Measurements from ENCODE around the gene CYP39A1. TPM values are rescaled to one million over a fixed set of nuclear protein-coding genes. Genes with fewer than 3 reads are reported as not detected.

Gene CYP39A1
- total RNA-seq, 1 experiment from 2014 or later, result 0.54 TPM

- Histone ChIP-seq H3K36me3 (ENCODE audit: control insufficient read depth in 1 of 2, insufficient read depth in 2 of 2, low read length in 2 of 2) (no peaks in the 10 kb centered on the region), H3K4me1 (ENCODE audit: control insufficient read depth in 1 of 2, insufficient read depth in 2 of 2, low read length in 2 of 2) (no peaks in the 10 kb centered on the region), H2AFZ (ENCODE audit: low read depth, low read length, poor library complexity, severe bottlenecking) (no peak overlapping the region), H3K9me3 (ENCODE audit: control insufficient read depth in 1 of 2, insufficient read depth in 1 of 2, low read depth in 1 of 2, low read length in 2 of 2) (no peaks in the 10 kb centered on the region), H3K9me2 (ENCODE audit: insufficient read depth) (no peaks in the 10 kb centered on the region), H3K27ac (ENCODE audit: low read depth, low read length) (no peak overlapping the region), H3K4me2 (ENCODE audit: low read length) (no peak overlapping the region), H3K79me2 (ENCODE audit: insufficient read depth, low read length) (no peaks in the 10 kb centered on the region), H3K27me3 (ENCODE audit: insufficient read depth, low read length) (no peaks in the 10 kb centered on the region), H3K9ac (ENCODE audit: low read length) (no peak overlapping the region), H3K4me3 (replicated peaks in 1 of 2; ENCODE audit: low read depth in 1 of 2, low read length in 2 of 2) (no peak overlapping the region), H4K20me1 (ENCODE audit: insufficient read depth) (no peaks in the 10 kb centered on the region)
- intact Hi-C loops (cut with micrococcal nuclease), result no loop called here
- RAD21 ChIA-PET (ENCODE audit: low non-redundant PET in 1 of 2, low total read pairs in 2 of 2, uncharacterized antibody in 2 of 2, unreplicated experiment in 2 of 2), result no interaction called here
- POLR2A ChIA-PET, result no interaction called here
- no TSS peak for BruUV-seq (replicated peaks)
- CTCF ChIA-PET, result interaction anchor here (1.8 kb wide), 1 partner anchor 11 kb away, joined by 9 read pairs; the partner anchor contains the start of gene RCAN2
- DNase-seq (ENCODE audit: low read depth, low spot score) (no peak), ATAC-seq (no peak)
- TF ChIP-seq ZFX (IDR thresholded peaks at IDR 0.05) (no peak), SRF (IDR thresholded peaks at IDR 0.05; ENCODE audit: low read depth) (no peak), ELF1 (IDR thresholded peaks at IDR 0.05; ENCODE audit: borderline replicate concordance, low read depth) (no peak), SP1 (IDR thresholded peaks at IDR 0.05; ENCODE audit: low read depth) (no peak), JUND (IDR thresholded peaks at IDR 0.05) (no peak), SIN3A (IDR thresholded peaks at IDR 0.05; ENCODE audit: low read depth) (no peak), POLR2A (IDR thresholded peaks at IDR 0.05; ENCODE audit: borderline replicate concordance, extremely low read depth, insufficient read depth, insufficient read length) (no peak), CEBPB (IDR thresholded peaks at IDR 0.05; ENCODE audit: low read depth) (no peak), RAD21 (IDR thresholded peaks at IDR 0.05; ENCODE audit: low read depth) (no peak), EZH2phosphoT487 (IDR thresholded peaks at IDR 0.05; ENCODE audit: borderline replicate concordance) (no peak), TCF7L2 (IDR thresholded peaks at IDR 0.05; ENCODE audit: borderline replicate concordance, extremely low read depth, insufficient read depth, insufficient read length) (no peak), ZBTB33 (IDR thresholded peaks at IDR 0.05; ENCODE audit: extremely low read depth, insufficient replicate concordance, low read length) (no peak), ZNF274 (IDR thresholded peaks at IDR 0.05; ENCODE audit: low read depth, low read length) (no peak), REST (IDR thresholded peaks at IDR 0.05; ENCODE audit: low read depth) (no peak)
These were observed 150.0 kb downstream of the CYP39A1 start for GRCh38 chr6:46502486-46503119.
